Lower leg skin (tissue), 3 donors: ENCODE results near the gene MS4A4E.

Experiments used
- POLR2A ChIP-seq, 2 donors: fragments of 450-650 bp; IDR thresholded peaks; one replicate each; pipeline ENCODE4 v1.6.1; 2016 to 2017; ENCODE audit warnings: antibody characterized with exemption in 2 of 2, mild to moderate bottlenecking in 1 of 2, moderate library complexity in 1 of 2
- TF ChIP-seq, protein P1 (sequence below), 3 donors: fragments of 450-650 bp; IDR thresholded peaks; one replicate each; pipeline ENCODE4 v1.5.1; 2016; ENCODE audit warnings: antibody characterized with exemption in 3 of 3, mild to moderate bottlenecking in 3 of 3, moderate library complexity in 2 of 3

GRCh38 chr11:60182541-60183330, 60.2 kb downstream of the MS4A4E start, which contains the start of gene MS4A6A:
- TF ChIP-seq POLR2A (IDR thresholded peaks at IDR 0.05) = no peak
- TF ChIP-seq, protein P1, sequence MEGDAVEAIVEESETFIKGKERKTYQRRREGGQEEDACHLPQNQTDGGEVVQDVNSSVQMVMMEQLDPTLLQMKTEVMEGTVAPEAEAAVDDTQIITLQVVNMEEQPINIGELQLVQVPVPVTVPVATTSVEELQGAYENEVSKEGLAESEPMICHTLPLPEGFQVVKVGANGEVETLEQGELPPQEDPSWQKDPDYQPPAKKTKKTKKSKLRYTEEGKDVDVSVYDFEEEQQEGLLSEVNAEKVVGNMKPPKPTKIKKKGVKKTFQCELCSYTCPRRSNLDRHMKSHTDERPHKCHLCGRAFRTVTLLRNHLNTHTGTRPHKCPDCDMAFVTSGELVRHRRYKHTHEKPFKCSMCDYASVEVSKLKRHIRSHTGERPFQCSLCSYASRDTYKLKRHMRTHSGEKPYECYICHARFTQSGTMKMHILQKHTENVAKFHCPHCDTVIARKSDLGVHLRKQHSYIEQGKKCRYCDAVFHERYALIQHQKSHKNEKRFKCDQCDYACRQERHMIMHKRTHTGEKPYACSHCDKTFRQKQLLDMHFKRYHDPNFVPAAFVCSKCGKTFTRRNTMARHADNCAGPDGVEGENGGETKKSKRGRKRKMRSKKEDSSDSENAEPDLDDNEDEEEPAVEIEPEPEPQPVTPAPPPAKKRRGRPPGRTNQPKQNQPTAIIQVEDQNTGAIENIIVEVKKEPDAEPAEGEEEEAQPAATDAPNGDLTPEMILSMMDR (IDR thresholded peaks at IDR 0.05) = no peak
